ENCODE results near the gene SLC50A1.
"Not testable (repeated sequence)": the region's sequence is repeated elsewhere in the genome, so short reads cannot be mapped to it uniquely, and the experiment has no call there.

SLC50A1 gene

GRCh38 chr1:155117610-155118009 lies 18.0 kb upstream of the SLC50A1 start:
- no peak for DNase-seq

- DNase-seq = not testable (repeated sequence)
Observed at GRCh38 chr1:155118090-155118489, 17.6 kb upstream of the SLC50A1 start.

DNA sequence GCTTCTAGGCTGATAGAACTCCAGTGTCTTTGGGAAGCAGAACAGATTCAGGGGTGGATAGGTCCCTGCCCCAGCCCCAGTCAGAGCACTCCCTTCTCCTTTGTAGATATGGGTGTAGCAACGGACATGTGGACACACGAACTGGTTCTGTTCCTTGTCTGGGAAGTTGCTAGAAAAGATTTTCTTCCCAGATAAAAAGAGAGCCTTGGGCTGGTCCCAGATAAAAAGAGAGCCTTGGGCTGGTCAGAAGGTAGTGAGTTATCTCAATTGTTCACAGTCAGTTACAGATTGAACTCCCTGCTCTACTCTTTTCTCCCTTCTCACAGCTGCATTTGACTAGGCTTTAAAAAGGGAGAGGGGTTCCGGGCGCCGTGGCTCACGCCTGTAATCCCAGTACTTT lies 15.4 kb upstream of the SLC50A1 start:
- DNase-seq = no peak

DNA sequence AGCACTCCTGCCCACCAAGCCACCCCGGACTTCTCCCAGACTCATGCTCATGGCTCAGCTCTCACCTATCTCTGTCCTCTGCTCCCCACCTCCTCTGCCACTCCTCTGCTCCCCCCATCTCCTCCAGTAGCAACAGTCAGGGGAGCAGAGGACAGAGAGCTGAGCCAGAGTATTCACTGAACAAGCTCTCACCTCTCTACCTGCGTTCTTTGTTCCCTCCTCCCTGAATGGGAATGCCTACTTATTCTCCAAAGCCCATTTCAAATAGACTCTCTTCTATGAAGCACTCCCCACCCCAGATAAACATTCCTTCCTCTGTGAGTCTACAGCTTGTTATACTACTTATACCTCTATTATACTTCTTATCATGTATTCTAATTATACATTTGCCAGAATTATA lies 14.4 kb upstream of the SLC50A1 start:
- no peak for DNase-seq

GRCh38 chr1:155122308-155122707 lies 13.3 kb upstream of the SLC50A1 start:
- DNase-seq = no peak

DNA sequence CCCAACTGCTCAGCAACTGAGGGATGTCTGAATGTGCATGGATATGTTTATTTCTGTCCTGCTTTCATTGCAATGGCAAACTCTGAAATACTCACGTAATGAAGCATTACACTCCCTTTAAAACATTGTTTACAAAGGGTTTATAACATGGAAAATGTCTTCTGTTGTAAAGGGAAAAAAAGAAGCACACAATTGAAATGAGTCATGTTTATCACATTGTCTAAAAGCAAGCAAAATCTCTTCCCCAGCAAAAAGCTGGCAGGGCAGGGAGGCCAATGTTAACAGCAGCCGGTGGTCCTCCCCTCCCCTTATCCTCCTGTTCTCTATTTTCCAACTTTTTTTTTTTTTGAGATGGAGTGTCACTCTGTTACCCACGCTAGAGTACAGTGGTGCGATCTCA lies 11.9 kb upstream of the SLC50A1 start:
- DNase-seq = no peak

DNA sequence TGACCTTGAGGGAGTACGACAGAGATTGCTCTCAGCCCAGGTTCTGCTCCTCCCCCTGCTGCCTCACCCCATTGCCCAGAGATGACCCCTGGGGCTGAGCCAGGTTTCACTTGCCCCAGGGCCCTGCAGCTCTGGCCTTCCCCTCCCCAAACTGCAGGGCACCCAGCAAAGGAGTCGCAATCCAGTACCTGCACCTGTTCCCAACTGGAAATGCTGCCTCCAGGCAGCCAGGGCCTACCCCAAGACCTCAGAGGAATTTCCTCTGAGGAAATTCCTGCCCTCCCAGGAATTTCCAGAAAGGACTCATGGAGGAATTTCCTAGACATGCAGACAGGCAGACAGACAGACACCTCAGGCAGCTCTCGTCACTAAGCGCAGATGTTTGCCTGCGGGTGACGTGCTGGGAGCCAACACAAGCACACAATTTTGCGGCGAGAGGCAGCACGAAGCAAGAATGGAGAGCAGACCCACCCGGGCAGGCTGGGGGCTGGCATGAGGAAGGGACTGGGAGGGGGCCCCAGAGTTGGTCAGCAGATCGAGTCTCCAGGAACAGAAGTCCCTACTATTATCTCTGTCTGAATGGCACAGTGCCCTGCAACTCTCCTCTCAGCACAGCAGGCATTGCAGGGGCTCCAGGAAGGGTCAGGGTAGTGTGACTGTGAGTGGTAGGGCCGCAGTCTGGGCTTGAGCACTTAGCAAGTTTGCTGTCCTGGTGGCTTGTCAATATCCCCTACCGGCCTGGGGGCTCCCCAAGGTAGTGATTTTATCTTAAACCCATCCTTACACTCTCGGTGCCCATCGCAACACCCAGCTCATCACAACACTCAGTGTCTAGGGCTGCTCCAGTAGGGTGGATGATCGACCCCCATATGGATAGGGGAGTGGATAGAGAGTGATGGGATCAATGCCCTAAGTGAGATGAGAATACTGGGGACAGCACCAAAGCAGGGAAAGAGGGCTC lies 10.9 kb upstream of the SLC50A1 start:
- no peak for DNase-seq

DNA sequence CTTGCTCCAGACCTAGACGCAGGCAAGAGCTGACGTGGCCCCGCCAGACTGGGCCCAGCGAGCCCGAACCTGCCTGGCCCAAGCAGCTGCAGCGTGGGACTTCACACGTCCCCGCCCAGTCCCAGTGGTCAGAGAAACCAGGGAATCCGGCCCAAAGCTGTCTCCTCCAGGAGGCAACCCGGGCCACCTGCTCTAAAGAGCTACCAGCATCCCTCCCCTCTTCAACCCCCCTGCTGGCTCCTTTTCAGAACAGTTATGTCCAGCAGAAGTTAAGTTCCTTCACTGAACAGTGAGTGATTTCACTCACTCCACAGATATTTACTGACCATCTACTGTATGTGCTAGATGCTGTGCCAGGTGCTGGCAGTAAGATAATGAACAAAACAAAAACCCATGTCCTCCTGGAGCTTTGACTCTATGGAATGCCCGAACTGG lies 10.1 kb upstream of the SLC50A1 start:
- no peak for DNase-seq

- no peak for DNase-seq
Observed at GRCh38 chr1:155125946-155126555, 9.6 kb upstream of the SLC50A1 start.

DNA sequence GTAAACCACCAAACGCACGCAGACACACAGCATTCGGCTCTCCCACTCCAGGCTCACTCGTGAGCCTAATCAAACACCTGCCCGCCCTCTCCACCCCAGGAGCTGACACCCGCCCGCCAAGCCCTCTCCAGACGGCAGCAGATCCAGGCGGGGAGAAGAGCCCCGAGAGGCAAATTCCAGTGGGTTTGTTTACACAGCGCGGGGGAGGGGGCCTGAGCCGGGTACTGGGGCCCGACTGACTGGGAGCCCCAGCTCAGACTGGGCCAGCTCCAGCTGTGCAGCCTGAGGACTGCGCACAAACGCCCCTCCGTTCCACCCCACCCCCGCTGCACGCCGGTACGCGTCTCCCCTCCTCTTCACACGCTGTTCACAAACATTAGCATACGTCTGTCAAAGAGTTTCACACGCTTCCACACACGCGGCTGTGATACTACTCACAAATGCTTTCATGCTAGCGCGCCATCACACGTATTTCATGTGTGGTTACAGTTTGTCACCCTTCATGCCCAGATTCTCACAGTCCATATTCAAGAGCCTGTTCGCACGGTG lies 9.0 kb upstream of the SLC50A1 start:
- no peak for DNase-seq

- no peak for DNase-seq
Observed at GRCh38 chr1:155127105-155127966, 8.3 kb upstream of the SLC50A1 start, which contains the start of gene EFNA1. EFNA1 (plus strand) TSS chr1:155127876; CDS start chr1:155127978, 102 bp downstream.

GRCh38 chr1:155127967-155128754 lies 7.5 kb upstream of the SLC50A1 start:
- no peak for DNase-seq

DNA sequence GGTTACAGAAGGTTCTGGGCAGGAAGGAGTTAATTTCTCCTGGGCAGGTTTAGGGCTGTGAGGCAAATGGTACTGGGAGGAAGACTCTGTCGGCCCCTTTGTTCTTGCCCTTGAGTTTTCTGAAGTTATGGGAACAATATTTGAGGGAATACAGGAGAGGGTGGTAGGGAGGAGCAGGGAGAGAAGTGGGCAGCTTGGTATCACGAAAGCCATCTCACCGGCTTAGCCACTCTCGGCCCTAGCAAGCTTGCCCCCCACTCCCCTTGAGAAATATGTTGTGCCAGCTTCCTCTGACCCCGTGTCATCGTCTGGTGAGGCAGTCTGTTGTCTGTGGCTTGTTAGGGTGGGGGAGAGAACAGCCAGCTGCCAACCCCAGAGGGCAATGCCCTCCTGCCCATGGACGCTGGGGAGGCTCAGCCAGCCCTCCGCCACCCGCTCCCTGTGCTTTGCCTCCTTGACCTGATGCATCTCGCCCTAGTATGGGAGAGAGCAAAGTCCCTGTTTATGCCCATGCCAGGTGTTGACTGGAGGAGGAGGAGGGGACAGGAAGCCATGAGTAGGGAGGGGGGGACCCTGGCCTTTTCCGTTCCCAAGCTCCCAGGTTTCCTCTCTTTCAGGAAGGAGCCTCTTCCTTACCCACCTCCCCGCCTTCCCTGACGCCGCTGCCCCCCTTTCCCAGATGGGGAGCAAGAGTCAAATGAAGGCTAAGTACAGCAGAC lies 6.7 kb upstream of the SLC50A1 start:
- no peak for DNase-seq

- no peak for DNase-seq
Observed at GRCh38 chr1:155130272-155131006, 5.2 kb upstream of the SLC50A1 start.

DNA sequence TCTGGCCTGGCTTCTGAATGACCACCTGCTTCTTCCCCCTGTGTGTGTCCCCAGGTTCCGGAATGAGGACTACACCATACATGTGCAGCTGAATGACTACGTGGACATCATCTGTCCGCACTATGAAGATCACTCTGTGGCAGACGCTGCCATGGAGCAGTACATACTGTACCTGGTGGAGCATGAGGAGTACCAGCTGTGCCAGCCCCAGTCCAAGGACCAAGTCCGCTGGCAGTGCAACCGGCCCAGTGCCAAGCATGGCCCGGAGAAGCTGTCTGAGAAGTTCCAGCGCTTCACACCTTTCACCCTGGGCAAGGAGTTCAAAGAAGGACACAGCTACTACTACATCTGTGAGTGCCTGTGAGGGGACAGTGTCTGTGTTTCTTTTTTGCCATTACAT lies 4.4 kb upstream of the SLC50A1 start:
- DNase-seq = no peak

DNA sequence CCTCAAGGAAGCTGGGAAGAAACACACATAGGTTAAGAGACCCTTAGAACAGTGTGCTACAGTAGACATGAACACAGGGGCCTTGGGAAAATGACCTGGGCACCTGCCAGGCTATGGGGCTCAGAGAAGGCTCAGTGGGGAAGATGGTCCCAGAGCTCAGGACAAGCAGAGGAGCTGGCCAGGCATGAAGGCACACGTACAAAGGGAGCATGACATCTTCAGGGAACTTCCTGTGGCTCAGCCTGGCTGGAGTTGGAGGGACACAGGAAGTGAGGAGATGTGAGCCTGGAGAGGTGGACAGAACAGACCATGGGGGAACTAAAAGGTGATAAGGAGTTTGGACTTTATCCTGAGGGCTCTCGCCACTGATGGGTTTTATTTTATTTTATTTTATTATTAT lies 3.8 kb upstream of the SLC50A1 start:
- DNase-seq = no peak

- DNase-seq = no peak
Observed at GRCh38 chr1:155133799-155134281, 1.8 kb upstream of the SLC50A1 start.

GRCh38 chr1:155134322-155134721 lies 1.3 kb upstream of the SLC50A1 start:
- DNase-seq = no peak

- DNase-seq = no peak
Observed at GRCh38 chr1:155134880-155135414, 705 bp upstream of the SLC50A1 start.

GRCh38 chr1:155136748-155137147 lies 1.1 kb downstream of the SLC50A1 start:
- DNase-seq = no peak
